ENCODE data around the gene CCDC3.

DNA sequence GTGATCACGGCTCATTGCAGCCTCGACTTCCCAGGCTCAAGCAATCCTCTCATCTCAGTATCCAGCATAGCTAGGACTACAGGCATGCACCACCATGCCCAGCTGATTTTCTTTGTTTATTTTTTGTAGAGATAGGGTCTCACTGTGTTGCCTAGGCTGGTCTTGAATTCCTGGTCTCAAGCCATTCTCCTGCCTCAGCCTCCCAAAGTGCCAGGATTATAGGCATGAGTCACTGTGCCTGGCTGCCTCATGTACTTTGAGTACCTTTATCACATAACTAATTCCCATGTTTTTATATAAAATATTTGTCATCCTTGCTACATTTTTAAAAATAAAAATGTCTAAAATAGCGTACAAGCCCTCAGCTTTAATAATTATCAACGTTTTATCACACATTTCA is 35.3 kb upstream of the CCDC3 start:
- TF ChIP-seq TAF1 (IDR thresholded peaks at IDR 0.05; ENCODE audit: low read depth) = no peak
- no peak for TF ChIP-seq RAD21 (IDR thresholded peaks at IDR 0.05; ENCODE audit: low read depth)
- TF ChIP-seq YY1 (IDR thresholded peaks at IDR 0.05; ENCODE audit: low read depth) = no peak
- TF ChIP-seq EP300 (IDR thresholded peaks at IDR 0.05; ENCODE audit: borderline replicate concordance) = no peak
- TF ChIP-seq TEAD4 (IDR thresholded peaks at IDR 0.05) = no peak
- TF ChIP-seq TCF12 (IDR thresholded peaks at IDR 0.05; ENCODE audit: low read depth) = no peak
- TF ChIP-seq, protein P1, sequence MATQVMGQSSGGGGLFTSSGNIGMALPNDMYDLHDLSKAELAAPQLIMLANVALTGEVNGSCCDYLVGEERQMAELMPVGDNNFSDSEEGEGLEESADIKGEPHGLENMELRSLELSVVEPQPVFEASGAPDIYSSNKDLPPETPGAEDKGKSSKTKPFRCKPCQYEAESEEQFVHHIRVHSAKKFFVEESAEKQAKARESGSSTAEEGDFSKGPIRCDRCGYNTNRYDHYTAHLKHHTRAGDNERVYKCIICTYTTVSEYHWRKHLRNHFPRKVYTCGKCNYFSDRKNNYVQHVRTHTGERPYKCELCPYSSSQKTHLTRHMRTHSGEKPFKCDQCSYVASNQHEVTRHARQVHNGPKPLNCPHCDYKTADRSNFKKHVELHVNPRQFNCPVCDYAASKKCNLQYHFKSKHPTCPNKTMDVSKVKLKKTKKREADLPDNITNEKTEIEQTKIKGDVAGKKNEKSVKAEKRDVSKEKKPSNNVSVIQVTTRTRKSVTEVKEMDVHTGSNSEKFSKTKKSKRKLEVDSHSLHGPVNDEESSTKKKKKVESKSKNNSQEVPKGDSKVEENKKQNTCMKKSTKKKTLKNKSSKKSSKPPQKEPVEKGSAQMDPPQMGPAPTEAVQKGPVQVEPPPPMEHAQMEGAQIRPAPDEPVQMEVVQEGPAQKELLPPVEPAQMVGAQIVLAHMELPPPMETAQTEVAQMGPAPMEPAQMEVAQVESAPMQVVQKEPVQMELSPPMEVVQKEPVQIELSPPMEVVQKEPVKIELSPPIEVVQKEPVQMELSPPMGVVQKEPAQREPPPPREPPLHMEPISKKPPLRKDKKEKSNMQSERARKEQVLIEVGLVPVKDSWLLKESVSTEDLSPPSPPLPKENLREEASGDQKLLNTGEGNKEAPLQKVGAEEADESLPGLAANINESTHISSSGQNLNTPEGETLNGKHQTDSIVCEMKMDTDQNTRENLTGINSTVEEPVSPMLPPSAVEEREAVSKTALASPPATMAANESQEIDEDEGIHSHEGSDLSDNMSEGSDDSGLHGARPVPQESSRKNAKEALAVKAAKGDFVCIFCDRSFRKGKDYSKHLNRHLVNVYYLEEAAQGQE (IDR thresholded peaks at IDR 0.05; ENCODE audit: low read depth) = no peak
- TF ChIP-seq CEBPB (IDR thresholded peaks at IDR 0.05) = no peak
- TF ChIP-seq CREB1 (IDR thresholded peaks at IDR 0.05; ENCODE audit: low read depth) = no peak
- no peak for TF ChIP-seq EGR1 (IDR thresholded peaks at IDR 0.05)
- TF ChIP-seq, protein P2, sequence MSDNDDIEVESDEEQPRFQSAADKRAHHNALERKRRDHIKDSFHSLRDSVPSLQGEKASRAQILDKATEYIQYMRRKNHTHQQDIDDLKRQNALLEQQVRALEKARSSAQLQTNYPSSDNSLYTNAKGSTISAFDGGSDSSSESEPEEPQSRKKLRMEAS (IDR thresholded peaks at IDR 0.05) = no peak

Data from Ishikawa (cell line).